ENCODE measurements around the gene PLCB4.

DNA sequence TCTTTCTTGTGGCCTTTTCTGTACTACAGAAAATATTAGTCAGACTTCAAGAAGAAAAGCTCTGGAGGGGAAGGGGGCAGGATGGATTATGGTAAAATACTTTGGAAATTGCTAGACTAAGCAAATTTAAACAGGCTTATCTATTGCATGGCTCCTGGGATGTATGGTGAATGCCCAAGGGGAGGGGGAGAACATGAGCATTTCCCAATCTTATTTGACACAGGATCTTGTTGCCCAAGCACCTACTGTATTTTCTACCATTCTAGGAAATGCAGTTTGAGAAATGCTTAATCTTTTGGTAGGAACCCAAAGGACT lies 359.4 kb downstream of the PLCB4 start:
- TF ChIP-seq, protein P1, sequence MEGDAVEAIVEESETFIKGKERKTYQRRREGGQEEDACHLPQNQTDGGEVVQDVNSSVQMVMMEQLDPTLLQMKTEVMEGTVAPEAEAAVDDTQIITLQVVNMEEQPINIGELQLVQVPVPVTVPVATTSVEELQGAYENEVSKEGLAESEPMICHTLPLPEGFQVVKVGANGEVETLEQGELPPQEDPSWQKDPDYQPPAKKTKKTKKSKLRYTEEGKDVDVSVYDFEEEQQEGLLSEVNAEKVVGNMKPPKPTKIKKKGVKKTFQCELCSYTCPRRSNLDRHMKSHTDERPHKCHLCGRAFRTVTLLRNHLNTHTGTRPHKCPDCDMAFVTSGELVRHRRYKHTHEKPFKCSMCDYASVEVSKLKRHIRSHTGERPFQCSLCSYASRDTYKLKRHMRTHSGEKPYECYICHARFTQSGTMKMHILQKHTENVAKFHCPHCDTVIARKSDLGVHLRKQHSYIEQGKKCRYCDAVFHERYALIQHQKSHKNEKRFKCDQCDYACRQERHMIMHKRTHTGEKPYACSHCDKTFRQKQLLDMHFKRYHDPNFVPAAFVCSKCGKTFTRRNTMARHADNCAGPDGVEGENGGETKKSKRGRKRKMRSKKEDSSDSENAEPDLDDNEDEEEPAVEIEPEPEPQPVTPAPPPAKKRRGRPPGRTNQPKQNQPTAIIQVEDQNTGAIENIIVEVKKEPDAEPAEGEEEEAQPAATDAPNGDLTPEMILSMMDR (IDR thresholded peaks at IDR 0.05), result no peak
- TF ChIP-seq, protein P2, sequence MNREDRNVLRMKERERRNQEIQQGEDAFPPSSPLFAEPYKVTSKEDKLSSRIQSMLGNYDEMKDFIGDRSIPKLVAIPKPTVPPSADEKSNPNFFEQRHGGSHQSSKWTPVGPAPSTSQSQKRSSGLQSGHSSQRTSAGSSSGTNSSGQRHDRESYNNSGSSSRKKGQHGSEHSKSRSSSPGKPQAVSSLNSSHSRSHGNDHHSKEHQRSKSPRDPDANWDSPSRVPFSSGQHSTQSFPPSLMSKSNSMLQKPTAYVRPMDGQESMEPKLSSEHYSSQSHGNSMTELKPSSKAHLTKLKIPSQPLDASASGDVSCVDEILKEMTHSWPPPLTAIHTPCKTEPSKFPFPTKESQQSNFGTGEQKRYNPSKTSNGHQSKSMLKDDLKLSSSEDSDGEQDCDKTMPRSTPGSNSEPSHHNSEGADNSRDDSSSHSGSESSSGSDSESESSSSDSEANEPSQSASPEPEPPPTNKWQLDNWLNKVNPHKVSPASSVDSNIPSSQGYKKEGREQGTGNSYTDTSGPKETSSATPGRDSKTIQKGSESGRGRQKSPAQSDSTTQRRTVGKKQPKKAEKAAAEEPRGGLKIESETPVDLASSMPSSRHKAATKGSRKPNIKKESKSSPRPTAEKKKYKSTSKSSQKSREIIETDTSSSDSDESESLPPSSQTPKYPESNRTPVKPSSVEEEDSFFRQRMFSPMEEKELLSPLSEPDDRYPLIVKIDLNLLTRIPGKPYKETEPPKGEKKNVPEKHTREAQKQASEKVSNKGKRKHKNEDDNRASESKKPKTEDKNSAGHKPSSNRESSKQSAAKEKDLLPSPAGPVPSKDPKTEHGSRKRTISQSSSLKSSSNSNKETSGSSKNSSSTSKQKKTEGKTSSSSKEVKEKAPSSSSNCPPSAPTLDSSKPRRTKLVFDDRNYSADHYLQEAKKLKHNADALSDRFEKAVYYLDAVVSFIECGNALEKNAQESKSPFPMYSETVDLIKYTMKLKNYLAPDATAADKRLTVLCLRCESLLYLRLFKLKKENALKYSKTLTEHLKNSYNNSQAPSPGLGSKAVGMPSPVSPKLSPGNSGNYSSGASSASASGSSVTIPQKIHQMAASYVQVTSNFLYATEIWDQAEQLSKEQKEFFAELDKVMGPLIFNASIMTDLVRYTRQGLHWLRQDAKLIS (CRISPR knock-in tag; IDR thresholded peaks at IDR 0.05; ENCODE audit: borderline replicate concordance), result no peak
- TF ChIP-seq, protein P3, sequence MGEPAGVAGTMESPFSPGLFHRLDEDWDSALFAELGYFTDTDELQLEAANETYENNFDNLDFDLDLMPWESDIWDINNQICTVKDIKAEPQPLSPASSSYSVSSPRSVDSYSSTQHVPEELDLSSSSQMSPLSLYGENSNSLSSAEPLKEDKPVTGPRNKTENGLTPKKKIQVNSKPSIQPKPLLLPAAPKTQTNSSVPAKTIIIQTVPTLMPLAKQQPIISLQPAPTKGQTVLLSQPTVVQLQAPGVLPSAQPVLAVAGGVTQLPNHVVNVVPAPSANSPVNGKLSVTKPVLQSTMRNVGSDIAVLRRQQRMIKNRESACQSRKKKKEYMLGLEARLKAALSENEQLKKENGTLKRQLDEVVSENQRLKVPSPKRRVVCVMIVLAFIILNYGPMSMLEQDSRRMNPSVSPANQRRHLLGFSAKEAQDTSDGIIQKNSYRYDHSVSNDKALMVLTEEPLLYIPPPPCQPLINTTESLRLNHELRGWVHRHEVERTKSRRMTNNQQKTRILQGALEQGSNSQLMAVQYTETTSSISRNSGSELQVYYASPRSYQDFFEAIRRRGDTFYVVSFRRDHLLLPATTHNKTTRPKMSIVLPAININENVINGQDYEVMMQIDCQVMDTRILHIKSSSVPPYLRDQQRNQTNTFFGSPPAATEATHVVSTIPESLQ (CRISPR knock-in tag; IDR thresholded peaks at IDR 0.05), result no peak
- TF ChIP-seq NFE2L1 (CRISPR knock-in tag; IDR thresholded peaks at IDR 0.05) (no peak), ESRRA (CRISPR knock-in tag; IDR thresholded peaks at IDR 0.05; ENCODE audit: borderline replicate concordance) (no peak), JAZF1 (CRISPR knock-in tag; IDR thresholded peaks at IDR 0.05) (no peak), ZNF232 (CRISPR knock-in tag; IDR thresholded peaks at IDR 0.05) (no peak), ZNF121 (CRISPR knock-in tag; IDR thresholded peaks at IDR 0.05) (no peak), NR3C1 (CRISPR knock-in tag; conservative IDR thresholded peaks at IDR 0.05; ENCODE audit: low read depth) (no peak), OVOL2 (CRISPR knock-in tag; IDR thresholded peaks at IDR 0.05; ENCODE audit: borderline replicate concordance) (no peak)
- TF ChIP-seq, protein P4, sequence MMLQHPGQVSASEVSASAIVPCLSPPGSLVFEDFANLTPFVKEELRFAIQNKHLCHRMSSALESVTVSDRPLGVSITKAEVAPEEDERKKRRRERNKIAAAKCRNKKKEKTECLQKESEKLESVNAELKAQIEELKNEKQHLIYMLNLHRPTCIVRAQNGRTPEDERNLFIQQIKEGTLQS (CRISPR knock-in tag; conservative IDR thresholded peaks at IDR 0.05), result no peak
- TF ChIP-seq, protein P5, sequence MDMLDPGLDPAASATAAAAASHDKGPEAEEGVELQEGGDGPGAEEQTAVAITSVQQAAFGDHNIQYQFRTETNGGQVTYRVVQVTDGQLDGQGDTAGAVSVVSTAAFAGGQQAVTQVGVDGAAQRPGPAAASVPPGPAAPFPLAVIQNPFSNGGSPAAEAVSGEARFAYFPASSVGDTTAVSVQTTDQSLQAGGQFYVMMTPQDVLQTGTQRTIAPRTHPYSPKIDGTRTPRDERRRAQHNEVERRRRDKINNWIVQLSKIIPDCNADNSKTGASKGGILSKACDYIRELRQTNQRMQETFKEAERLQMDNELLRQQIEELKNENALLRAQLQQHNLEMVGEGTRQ (CRISPR knock-in tag; IDR thresholded peaks at IDR 0.05), result no peak
- TF ChIP-seq, protein P6, sequence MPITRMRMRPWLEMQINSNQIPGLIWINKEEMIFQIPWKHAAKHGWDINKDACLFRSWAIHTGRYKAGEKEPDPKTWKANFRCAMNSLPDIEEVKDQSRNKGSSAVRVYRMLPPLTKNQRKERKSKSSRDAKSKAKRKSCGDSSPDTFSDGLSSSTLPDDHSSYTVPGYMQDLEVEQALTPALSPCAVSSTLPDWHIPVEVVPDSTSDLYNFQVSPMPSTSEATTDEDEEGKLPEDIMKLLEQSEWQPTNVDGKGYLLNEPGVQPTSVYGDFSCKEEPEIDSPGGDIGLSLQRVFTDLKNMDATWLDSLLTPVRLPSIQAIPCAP (CRISPR knock-in tag; IDR thresholded peaks at IDR 0.05), result no peak

Data from WTC11 (cell line).